Measurements from ENCODE around the gene KLHL29.

Gene KLHL29

DNA sequence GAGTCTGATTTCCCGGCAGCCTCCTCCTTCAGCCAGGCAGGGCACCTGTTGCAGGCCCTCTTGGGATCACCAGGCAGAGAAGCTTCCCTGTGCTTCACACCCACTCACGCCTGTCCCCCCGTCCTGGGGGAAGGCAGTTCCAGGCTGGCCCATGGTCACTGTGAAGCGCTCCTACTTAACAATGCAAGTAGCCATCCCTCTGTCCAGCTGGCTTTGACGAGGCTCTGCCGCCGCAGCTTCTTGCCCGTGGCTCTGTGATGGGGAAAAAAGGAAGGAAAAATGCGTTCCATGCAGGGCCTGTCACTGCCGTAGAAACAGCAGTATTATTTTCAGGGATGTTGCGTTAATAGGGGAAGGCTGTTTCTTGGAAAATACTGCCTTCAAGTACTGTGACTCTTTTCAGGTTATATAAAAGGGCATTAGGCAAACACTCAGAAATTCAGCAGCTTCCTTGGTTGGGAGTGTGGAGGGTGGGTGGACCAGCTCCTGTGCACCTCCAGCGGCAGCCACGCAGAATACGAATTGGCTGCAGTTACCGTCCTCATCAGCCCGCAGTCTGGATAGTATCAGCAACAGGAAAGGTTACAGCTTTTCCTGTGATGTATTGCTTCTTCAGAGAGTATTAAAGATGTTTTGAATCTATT lies 232.3 kb downstream of the KLHL29 start:
- Histone ChIP-seq H3K4me3 (ENCODE audit: low read depth in 1 of 2, low read length in 2 of 2) (peak overlapping the region; percentile 12 to 56), H3K9me3 (ENCODE audit: control insufficient read depth in 1 of 2, low read length in 2 of 2) (no peaks in the 10 kb centered on the region), H3K36me3 (ENCODE audit: control insufficient read depth in 1 of 2, insufficient read depth in 2 of 2, low read length in 2 of 2) (no peaks in the 10 kb centered on the region), H3K27me3 (ENCODE audit: low read depth, low read length) (no peaks in the 10 kb centered on the region), H3K27ac (ENCODE audit: low read length) (peak overlapping the region; percentile 90), H3K4me1 (ENCODE audit: control insufficient read depth in 1 of 2, insufficient read depth in 2 of 2, low read length in 2 of 2) (peaks cover 4 to 49% of the 10 kb centered on the region in 2 donors)

DNA sequence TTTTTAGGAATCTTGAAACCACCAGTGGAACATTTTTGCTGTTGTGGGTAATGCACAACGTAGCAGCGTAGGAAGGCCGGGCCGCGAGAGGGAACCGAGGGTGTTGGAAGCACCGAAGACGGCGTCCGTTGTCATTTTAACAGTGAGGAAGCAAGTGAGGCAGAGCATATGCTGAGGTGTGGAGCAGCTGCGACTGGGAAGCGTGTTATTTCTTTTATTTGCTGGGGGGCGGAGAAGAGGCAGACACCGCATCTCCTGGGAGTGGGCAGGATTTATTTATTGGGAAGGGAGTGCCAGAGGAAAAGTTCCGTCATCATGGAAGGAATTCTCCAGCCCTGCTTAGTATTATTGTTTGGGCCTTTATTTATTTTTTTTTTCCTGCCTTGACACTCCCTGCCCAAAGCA lies 232.8 kb downstream of the KLHL29 start:
- Histone ChIP-seq H3K27ac (ENCODE audit: low read length) (peak overlapping the region; percentile 90), H3K4me3 (ENCODE audit: low read depth in 1 of 2, low read length in 2 of 2) (peak overlapping the region; percentile 12 to 56), H3K4me1 (ENCODE audit: control insufficient read depth in 1 of 2, insufficient read depth in 2 of 2, low read length in 2 of 2) (peaks cover 4 to 51% of the 10 kb centered on the region in 2 donors)

DNA sequence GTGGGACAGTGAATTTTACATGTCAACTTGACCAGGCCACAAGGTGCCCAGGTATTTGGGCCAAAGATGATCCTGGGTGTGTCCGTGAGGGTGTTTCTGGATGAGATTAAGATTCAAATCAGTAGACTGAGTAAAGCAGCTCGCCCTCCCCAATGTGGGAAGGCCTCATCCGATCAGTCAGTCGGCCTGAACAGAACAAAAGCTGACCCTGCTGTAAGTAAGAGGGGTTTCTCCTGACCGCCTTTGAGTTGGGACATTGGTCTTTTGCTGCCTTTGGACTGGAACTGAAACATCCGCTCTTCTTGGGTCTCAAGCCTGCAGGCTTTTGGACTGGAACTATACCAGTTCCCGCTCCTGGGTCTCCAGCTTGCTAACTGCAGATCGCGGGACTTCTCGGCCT lies 233.3 kb downstream of the KLHL29 start:
- Histone ChIP-seq H3K4me3 (ENCODE audit: low read depth in 1 of 2, low read length in 2 of 2) (peak overlapping the region in 1 of 2 donors; percentile 56), H3K9me3 (ENCODE audit: control insufficient read depth in 1 of 2, low read length in 2 of 2) (no peaks in the 10 kb centered on the region), H3K36me3 (ENCODE audit: control insufficient read depth in 1 of 2, insufficient read depth in 2 of 2, low read length in 2 of 2) (no peaks in the 10 kb centered on the region), H3K27ac (ENCODE audit: low read length) (peak overlapping the region; percentile 90), H3K27me3 (ENCODE audit: low read depth, low read length) (no peaks in the 10 kb centered on the region), H3K4me1 (ENCODE audit: control insufficient read depth in 1 of 2, insufficient read depth in 2 of 2, low read length in 2 of 2) (peaks cover 4 to 51% of the 10 kb centered on the region in 2 donors)

More for the DNA sequence above, 232.8 kb downstream of the KLHL29 start:
- Histone ChIP-seq H3K27me3 (ENCODE audit: low read depth, low read length) (no peaks in the 10 kb centered on the region), H3K9me3 (ENCODE audit: control insufficient read depth in 1 of 2, low read length in 2 of 2) (no peaks in the 10 kb centered on the region), H3K36me3 (ENCODE audit: control insufficient read depth in 1 of 2, insufficient read depth in 2 of 2, low read length in 2 of 2) (no peaks in the 10 kb centered on the region)

DNA sequence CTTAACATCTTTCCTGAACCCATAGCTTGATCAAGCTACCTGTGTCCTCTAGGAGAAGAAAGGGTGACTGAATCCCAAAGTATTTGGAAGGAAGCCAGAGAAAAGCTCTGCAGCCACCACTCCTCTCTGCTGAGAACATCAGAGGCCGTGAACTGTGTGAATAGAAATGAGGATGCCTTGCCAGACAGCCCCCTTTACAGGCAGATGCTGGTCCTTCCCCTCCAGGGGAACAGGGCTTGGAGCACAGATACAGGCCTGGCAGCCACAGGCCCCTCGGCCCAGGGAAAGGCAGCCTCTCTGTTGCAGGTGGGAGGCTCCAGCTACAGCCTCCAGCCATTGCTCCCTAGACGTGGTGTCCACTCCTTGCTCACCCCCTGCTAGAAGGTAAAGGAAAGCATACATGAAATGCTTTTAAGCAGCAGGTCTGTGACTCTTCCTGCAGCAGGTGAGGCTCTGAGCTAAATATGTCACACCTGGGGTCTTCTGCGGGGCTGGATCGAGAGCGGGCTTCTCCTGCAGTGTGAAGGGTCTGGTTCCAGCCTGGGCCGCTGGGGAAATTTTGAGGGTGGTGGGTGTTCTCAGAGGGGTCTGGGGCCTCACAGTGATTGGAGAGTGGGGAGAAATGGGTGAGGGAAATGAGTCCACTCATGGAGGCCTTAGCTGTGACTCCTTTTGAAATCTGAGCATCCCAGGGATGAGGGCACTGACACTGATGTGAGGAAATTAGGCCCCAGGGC lies 234.0 kb downstream of the KLHL29 start:
- no peaks in the 10 kb centered on the region for H3K36me3 ChIP-seq (ENCODE audit: control insufficient read depth in 1 of 2, insufficient read depth in 2 of 2, low read length in 2 of 2)
- H3K4me1 ChIP-seq (ENCODE audit: control insufficient read depth in 1 of 2, insufficient read depth in 2 of 2, low read length in 2 of 2): peaks cover 4 to 53% of the 10 kb centered on the region in 2 donors
- H3K27me3 ChIP-seq (ENCODE audit: low read depth, low read length): no peaks in the 10 kb centered on the region
- no peak overlapping the region for H3K4me3 ChIP-seq (ENCODE audit: low read depth in 1 of 2, low read length in 2 of 2)
- H3K27ac ChIP-seq (ENCODE audit: low read length): peak overlapping the region; percentile 46
- H3K9me3 ChIP-seq (ENCODE audit: control insufficient read depth in 1 of 2, low read length in 2 of 2): no peaks in the 10 kb centered on the region

DNA sequence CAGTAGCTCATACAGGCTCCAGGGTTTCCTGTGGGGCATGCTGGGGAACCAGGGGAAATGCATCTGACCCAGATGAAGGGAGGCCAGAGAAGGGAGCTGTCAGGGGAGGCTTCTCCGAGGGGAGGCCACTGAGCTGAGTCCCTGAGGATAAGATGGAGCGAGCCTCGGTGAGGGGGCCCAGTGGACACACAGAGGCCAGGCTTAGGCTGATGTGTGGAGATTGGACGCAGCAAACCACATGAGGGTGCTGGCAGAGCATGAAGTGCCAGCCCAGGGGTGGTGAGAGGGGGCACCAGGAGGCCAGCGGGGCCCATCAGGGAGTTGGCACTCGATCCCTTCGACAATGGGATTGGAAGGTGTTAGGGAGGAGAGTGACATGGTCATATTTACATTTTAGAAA lies 235.0 kb downstream of the KLHL29 start:
- H3K36me3 ChIP-seq (ENCODE audit: control insufficient read depth in 1 of 2, insufficient read depth in 2 of 2, low read length in 2 of 2): no peaks in the 10 kb centered on the region
- H3K4me1 ChIP-seq (ENCODE audit: control insufficient read depth in 1 of 2, insufficient read depth in 2 of 2, low read length in 2 of 2): peaks cover 4 to 56% of the 10 kb centered on the region in 2 donors
- no peaks in the 10 kb centered on the region for H3K9me3 ChIP-seq (ENCODE audit: control insufficient read depth in 1 of 2, low read length in 2 of 2)
- H3K27ac ChIP-seq (ENCODE audit: low read length): peak overlapping the region; percentile 20
- H3K27me3 ChIP-seq (ENCODE audit: low read depth, low read length): no peaks in the 10 kb centered on the region
- H3K4me3 ChIP-seq (ENCODE audit: low read depth in 1 of 2, low read length in 2 of 2): no peak overlapping the region

DNA sequence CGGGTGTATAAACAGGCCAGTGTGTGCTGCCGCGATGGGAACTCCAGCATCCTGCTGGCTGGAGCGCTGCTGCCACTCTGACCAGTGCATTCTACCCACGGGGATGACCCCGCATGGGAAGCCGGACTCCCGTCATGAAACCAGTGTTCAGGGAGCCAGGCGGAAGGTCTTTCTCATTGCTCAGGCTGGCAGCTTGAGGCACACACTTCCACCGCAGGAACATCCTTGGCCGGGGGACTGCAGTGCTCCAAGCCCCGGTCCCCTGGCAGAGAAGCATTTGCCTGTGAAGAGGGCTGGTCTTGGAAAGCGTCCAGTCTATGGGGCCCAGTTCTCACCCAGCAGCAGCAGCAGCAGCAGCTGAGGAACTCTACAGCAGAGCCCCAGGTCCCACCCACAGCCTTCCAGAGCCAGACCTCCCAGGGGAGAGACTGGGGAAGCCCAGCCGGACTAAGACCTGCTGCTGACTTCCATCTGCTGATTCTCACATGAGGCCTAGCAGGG lies 235.9 kb downstream of the KLHL29 start:
- no peak overlapping the region for H3K4me3 ChIP-seq (ENCODE audit: low read depth in 1 of 2, low read length in 2 of 2)
- no peaks in the 10 kb centered on the region for H3K36me3 ChIP-seq (ENCODE audit: control insufficient read depth in 1 of 2, insufficient read depth in 2 of 2, low read length in 2 of 2)
- no peaks in the 10 kb centered on the region for H3K9me3 ChIP-seq (ENCODE audit: control insufficient read depth in 1 of 2, low read length in 2 of 2)
- H3K27me3 ChIP-seq (ENCODE audit: low read depth, low read length): no peaks in the 10 kb centered on the region
- H3K4me1 ChIP-seq (ENCODE audit: control insufficient read depth in 1 of 2, insufficient read depth in 2 of 2, low read length in 2 of 2): peaks cover 4 to 56% of the 10 kb centered on the region in 2 donors
- H3K27ac ChIP-seq (ENCODE audit: low read length): peak overlapping the region; percentile 20

DNA sequence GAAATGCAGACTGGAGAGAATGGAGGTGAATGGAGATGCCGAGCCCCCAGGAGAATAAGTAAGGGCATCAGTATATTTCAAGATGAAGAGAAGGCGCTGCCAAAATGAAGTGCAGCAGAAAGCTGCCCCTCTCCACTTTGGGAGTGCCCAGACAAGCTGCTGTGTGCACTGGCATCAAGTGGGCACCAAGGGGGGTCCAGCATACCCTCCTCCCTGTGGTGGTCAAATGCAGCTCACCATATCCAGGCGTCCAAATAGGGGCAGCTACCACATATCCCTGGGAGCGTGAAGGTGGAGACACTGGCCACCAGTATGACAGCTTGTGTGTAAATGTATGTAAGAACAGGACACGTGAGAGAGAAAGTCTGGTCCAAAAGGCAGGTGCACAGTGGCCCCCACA lies 236.6 kb downstream of the KLHL29 start:
- H3K9me3 ChIP-seq (ENCODE audit: control insufficient read depth in 1 of 2, low read length in 2 of 2): no peaks in the 10 kb centered on the region
- no peaks in the 10 kb centered on the region for H3K36me3 ChIP-seq (ENCODE audit: control insufficient read depth in 1 of 2, insufficient read depth in 2 of 2, low read length in 2 of 2)
- H3K4me3 ChIP-seq (ENCODE audit: low read depth in 1 of 2, low read length in 2 of 2): no peak overlapping the region
- no peak overlapping the region for H3K27ac ChIP-seq (ENCODE audit: low read length)
- peaks cover 4 to 53% of the 10 kb centered on the region in 2 donors for H3K4me1 ChIP-seq (ENCODE audit: control insufficient read depth in 1 of 2, insufficient read depth in 2 of 2, low read length in 2 of 2)
- no peaks in the 10 kb centered on the region for H3K27me3 ChIP-seq (ENCODE audit: low read depth, low read length)

DNA sequence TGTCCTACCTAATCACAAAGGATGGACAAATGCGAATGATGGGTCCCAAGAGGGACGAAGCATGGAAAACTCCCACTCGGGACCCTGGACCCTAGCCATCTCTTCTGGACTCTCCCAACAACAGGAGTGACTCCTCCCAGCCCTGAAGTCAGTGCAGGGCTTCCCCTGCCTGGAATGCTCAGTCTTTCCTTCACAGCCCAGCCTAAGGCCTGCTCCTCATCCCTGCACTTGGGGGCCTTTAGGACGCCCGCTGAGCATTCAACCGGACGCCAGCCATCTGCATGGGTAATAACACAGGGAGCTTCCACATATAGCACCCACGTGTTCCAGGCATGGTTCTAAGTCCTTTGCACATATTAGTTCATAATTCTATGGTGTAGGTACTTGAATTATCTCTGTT lies 237.5 kb downstream of the KLHL29 start:
- H3K4me3 ChIP-seq (ENCODE audit: low read depth in 1 of 2, low read length in 2 of 2): no peak overlapping the region
- H3K36me3 ChIP-seq (ENCODE audit: control insufficient read depth in 1 of 2, insufficient read depth in 2 of 2, low read length in 2 of 2): no peaks in the 10 kb centered on the region
- peaks cover 0 to 47% of the 10 kb centered on the region in 2 donors for H3K4me1 ChIP-seq (ENCODE audit: control insufficient read depth in 1 of 2, insufficient read depth in 2 of 2, low read length in 2 of 2)
- no peaks in the 10 kb centered on the region for H3K27me3 ChIP-seq (ENCODE audit: low read depth, low read length)
- no peak overlapping the region for H3K27ac ChIP-seq (ENCODE audit: low read length)
- H3K9me3 ChIP-seq (ENCODE audit: control insufficient read depth in 1 of 2, low read length in 2 of 2): no peaks in the 10 kb centered on the region

DNA sequence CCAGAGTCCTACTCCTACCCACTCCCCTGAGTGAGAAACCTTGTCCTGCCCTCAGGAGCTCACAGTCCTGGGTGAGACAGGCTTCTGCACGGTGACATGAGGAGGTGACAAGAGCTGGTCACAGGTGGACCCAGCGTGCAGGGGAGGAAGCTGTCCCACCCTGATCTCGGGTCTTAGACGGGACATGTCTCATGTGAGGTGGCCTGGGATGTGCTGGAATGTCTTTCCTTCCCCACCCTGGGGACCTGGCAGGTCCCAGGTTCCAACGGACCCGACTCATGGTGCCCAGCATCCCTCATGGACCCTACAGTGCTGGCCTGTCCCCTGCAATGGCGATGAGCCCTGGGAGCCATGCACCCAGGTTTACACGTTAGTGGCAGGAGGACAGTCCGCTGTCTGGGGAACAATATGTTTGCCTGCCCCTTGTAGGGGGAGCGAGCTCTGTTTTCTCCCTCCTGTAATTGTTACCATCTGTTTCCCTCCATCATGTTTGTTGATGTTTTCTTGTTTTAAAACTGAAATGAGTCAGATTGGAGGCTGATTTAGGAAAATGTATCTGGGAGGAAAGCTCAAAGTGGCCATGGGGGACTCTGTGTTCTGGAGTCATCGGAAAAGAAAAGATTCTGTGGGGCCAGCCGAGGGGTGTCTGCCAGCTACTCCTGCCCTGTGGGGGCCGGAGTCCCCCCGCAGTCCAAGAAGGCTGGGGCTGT lies 238.1 kb downstream of the KLHL29 start:
- no peaks in the 10 kb centered on the region for H3K9me3 ChIP-seq (ENCODE audit: control insufficient read depth in 1 of 2, low read length in 2 of 2)
- no peaks in the 10 kb centered on the region for H3K27me3 ChIP-seq (ENCODE audit: low read depth, low read length)
- no peak overlapping the region for H3K27ac ChIP-seq (ENCODE audit: low read length)
- H3K4me1 ChIP-seq (ENCODE audit: control insufficient read depth in 1 of 2, insufficient read depth in 2 of 2, low read length in 2 of 2): peaks cover 0 to 47% of the 10 kb centered on the region in 2 donors
- H3K4me3 ChIP-seq (ENCODE audit: low read depth in 1 of 2, low read length in 2 of 2): no peak overlapping the region
- no peaks in the 10 kb centered on the region for H3K36me3 ChIP-seq (ENCODE audit: control insufficient read depth in 1 of 2, insufficient read depth in 2 of 2, low read length in 2 of 2)

DNA sequence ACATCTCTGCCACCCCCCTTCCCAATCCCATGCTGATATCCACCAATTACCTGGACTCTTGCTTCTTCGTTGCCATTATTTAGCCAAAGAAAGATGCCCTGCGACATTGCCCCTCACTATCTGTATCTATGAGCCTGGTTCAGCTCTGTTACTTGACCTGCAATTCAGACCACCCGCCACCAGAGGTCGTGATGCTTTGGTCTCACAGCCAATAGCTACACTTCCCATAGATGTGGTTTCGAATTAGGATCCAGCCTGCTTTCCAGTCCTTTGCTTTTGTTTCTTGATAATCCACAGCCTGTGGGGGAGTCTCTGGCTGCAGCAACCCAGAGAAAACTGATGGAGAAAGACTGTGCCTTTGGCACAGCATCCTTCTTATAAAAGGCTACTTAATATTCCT lies 239.4 kb downstream of the KLHL29 start:
- Histone ChIP-seq H3K27ac (ENCODE audit: low read length) (no peak overlapping the region), H3K27me3 (ENCODE audit: low read depth, low read length) (no peaks in the 10 kb centered on the region), H3K9me3 (ENCODE audit: control insufficient read depth in 1 of 2, low read length in 2 of 2) (no peaks in the 10 kb centered on the region), H3K4me1 (ENCODE audit: control insufficient read depth in 1 of 2, insufficient read depth in 2 of 2, low read length in 2 of 2) (peaks cover 0 to 35% of the 10 kb centered on the region in 2 donors), H3K4me3 (ENCODE audit: low read depth in 1 of 2, low read length in 2 of 2) (no peak overlapping the region), H3K36me3 (ENCODE audit: control insufficient read depth in 1 of 2, insufficient read depth in 2 of 2, low read length in 2 of 2) (no peaks in the 10 kb centered on the region)

DNA sequence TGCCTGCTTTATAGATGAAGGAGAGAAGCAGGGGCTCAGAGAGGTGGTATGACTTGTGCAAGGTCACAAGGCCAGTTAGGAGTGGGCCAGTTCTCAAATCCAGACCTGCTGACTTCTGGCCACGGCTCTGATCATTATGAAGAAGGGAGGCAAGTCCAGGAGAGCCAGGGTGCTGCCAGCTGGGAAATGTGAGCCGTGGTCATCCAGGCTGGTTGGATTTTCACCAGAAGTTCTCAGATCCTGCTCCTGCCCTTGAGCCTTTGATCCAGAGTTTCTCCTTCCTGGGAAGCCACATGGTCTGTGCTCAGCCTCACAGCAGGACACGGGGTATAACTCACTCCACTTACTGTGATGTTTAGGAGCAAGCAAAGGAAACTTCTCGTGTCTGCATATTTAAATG lies 239.9 kb downstream of the KLHL29 start:
- no peak overlapping the region for H3K27ac ChIP-seq (ENCODE audit: low read length)
- H3K9me3 ChIP-seq (ENCODE audit: control insufficient read depth in 1 of 2, low read length in 2 of 2): no peaks in the 10 kb centered on the region
- no peaks in the 10 kb centered on the region for H3K27me3 ChIP-seq (ENCODE audit: low read depth, low read length)
- H3K4me1 ChIP-seq (ENCODE audit: control insufficient read depth in 1 of 2, insufficient read depth in 2 of 2, low read length in 2 of 2): peaks cover 0 to 30% of the 10 kb centered on the region in 2 donors
- H3K4me3 ChIP-seq (ENCODE audit: low read depth in 1 of 2, low read length in 2 of 2): no peak overlapping the region
- H3K36me3 ChIP-seq (ENCODE audit: control insufficient read depth in 1 of 2, insufficient read depth in 2 of 2, low read length in 2 of 2): no peaks in the 10 kb centered on the region
